CD4-positive, alpha-beta T cell treated with Interleukin-1 beta for 1 hour (primary cell): Measurements from ENCODE around the gene PCLO.
"Not testable (repeated sequence)": the region's sequence is repeated elsewhere in the genome, so short reads cannot be mapped to it uniquely, and the experiment has no call there.

Experiments used
- DNase-seq, 2 donors: peaks; one replicate each; pipeline ENCODE4 v3.0.0-alpha.2; 2020 to 2022

The PCLO gene

GRCh38 chr7:83036130-83036529, 126.6 kb downstream of the PCLO start:
- no peak for DNase-seq

- DNase-seq = no peak
Measured at GRCh38 chr7:83032195-83032594, 130.5 kb downstream of the PCLO start.

- not testable (repeated sequence) for DNase-seq
Measured at GRCh38 chr7:83023817-83024665, 138.6 kb downstream of the PCLO start.

GRCh38 chr7:83021032-83021431, 141.7 kb downstream of the PCLO start:
- no peak for DNase-seq

GRCh38 chr7:83020161-83020560, 142.5 kb downstream of the PCLO start:
- DNase-seq = no peak

- no peak for DNase-seq
Measured at GRCh38 chr7:83015916-83016315, 146.8 kb downstream of the PCLO start.

- no peak for DNase-seq
Measured at GRCh38 chr7:83014546-83014945, 148.1 kb downstream of the PCLO start.

- DNase-seq = no peak
Measured at GRCh38 chr7:83011954-83012353, 150.7 kb downstream of the PCLO start.

GRCh38 chr7:83005410-83005809, 157.3 kb downstream of the PCLO start:
- no peak for DNase-seq

- DNase-seq = no peak
Measured at GRCh38 chr7:83001362-83002040, 161.2 kb downstream of the PCLO start.

GRCh38 chr7:82998436-82998835, 164.2 kb downstream of the PCLO start:
- no peak for DNase-seq

GRCh38 chr7:82985144-82985802, 177.4 kb downstream of the PCLO start:
- DNase-seq = no peak

GRCh38 chr7:82980130-82980788, 182.4 kb downstream of the PCLO start:
- no peak for DNase-seq

- no peak for DNase-seq
Measured at GRCh38 chr7:82975811-82976468, 186.7 kb downstream of the PCLO start.

- no peak for DNase-seq
Measured at GRCh38 chr7:82972135-82972534, 190.5 kb downstream of the PCLO start.

GRCh38 chr7:82965088-82966036, 197.3 kb downstream of the PCLO start:
- no peak for DNase-seq

- DNase-seq = no peak
Measured at GRCh38 chr7:82964150-82964882, 198.4 kb downstream of the PCLO start.

- no peak for DNase-seq
Measured at GRCh38 chr7:82961240-82961639, 201.4 kb downstream of the PCLO start.

GRCh38 chr7:82959528-82959927, 203.2 kb downstream of the PCLO start:
- no peak for DNase-seq

- DNase-seq = no peak
Measured at GRCh38 chr7:82957521-82957920, 205.2 kb downstream of the PCLO start.
